ENCODE measurements around the gene ASTL.

Gene ASTL

DNA sequence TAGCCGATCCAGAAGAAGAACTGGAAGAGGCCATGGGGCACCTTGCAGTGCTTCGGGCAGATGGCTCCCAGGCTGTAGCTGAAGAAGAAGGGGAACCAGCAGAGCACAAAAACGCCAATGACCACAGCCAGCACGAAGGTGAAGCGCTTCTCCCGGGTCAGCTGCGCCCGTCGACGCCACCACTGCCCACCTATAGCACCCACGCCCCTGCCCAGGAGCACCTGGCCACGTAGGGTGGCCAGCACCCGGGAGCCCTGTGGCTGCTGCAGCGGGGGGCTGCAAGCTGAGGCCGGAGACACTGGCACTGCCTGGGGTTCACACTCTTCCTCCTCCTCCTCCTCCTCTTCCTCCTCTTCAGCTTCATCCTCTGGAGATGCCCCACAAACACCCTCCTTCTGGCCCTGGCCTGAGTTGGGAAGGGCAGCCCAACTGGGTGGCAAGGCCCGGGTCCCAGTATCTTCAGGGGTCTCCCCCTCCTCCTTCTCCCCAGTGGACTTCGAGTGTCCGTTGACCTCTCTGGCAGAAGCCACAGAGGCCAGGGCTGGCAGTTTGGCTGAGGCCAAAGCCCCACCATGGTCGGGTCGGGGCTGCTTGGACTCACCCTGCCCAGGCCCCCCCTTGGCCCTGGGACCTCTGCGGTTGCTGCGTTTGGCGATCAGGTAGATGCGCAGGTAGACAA lies 23.3 kb downstream of the ASTL start:
- H3K9ac ChIP-seq (ENCODE audit: low read depth, low read length) = no peak overlapping the region
- H3K9me3 ChIP-seq (ENCODE audit: control insufficient read depth, insufficient read depth, low read length) = no peaks in the 10 kb centered on the region
- no peaks in the 10 kb centered on the region for H3K36me3 ChIP-seq (ENCODE audit: control insufficient read depth, insufficient read depth, low read length)
- peaks cover 45% of the 10 kb centered on the region for H3K27me3 ChIP-seq (ENCODE audit: control insufficient read depth, insufficient read depth, low read length)
- peaks cover 2% of the 10 kb centered on the region; the same call in 1 of the 2 replicates for H3K4me1 ChIP-seq (ENCODE audit: control insufficient read depth, insufficient read depth, low read length)
- no peak overlapping the region for H3K4me3 ChIP-seq (ENCODE audit: low read depth, low read length)
- no peak overlapping the region for H3K27ac ChIP-seq (ENCODE audit: low read depth, low read length)

DNA sequence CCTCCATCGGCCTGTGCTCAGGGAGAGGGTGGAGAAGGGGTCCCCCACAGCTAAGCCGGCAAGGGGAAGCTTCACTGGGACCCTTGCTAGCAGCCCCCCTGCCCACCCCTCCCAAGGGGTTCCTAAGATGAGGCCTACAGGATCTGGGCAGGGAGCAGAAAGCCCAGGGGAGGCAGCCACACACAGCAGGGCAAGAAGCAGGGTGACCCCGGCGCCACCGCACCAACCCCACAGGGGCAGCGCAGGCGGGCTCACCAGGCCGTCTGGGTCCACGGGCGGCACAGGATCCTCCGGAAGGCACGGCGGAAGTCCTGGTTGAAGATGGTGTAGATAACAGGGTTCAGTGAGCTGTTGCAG lies 23.8 kb downstream of the ASTL start:
- no peaks in the 10 kb centered on the region for H3K9me3 ChIP-seq (ENCODE audit: control insufficient read depth, insufficient read depth, low read length)
- H3K27me3 ChIP-seq (ENCODE audit: control insufficient read depth, insufficient read depth, low read length) = peaks cover 44% of the 10 kb centered on the region
- H3K4me3 ChIP-seq (ENCODE audit: low read depth, low read length) = no peak overlapping the region
- H3K27ac ChIP-seq (ENCODE audit: low read depth, low read length) = no peak overlapping the region
- H3K36me3 ChIP-seq (ENCODE audit: control insufficient read depth, insufficient read depth, low read length) = no peaks in the 10 kb centered on the region
- H3K9ac ChIP-seq (ENCODE audit: low read depth, low read length) = no peak overlapping the region
- peaks cover 2% of the 10 kb centered on the region; the same call in 1 of the 2 replicates for H3K4me1 ChIP-seq (ENCODE audit: control insufficient read depth, insufficient read depth, low read length)

DNA sequence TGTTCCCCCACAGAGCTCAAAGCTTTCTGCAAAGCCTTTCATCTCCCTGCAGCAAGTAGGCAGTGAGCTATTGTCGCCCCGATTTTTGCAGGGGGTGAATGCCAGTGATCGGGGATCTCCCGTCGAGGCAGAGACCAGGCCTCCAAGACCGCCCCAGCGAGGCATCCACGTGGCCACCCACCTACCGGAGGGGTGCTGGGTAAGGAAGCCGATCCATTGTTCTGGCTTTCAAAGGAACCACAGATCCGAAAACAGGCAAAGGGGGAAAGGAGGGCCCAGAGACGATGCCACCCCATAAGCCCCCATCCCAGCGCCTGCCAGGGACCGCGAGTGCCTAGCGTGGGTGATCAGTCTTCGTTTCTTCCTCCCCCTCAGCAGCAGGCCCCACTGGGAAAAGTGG lies 24.4 kb downstream of the ASTL start:
- Histone ChIP-seq H3K27ac (ENCODE audit: low read depth, low read length) (no peak overlapping the region), H3K4me3 (ENCODE audit: low read depth, low read length) (no peak overlapping the region), H3K27me3 (ENCODE audit: control insufficient read depth, insufficient read depth, low read length) (peaks cover 39% of the 10 kb centered on the region)

DNA sequence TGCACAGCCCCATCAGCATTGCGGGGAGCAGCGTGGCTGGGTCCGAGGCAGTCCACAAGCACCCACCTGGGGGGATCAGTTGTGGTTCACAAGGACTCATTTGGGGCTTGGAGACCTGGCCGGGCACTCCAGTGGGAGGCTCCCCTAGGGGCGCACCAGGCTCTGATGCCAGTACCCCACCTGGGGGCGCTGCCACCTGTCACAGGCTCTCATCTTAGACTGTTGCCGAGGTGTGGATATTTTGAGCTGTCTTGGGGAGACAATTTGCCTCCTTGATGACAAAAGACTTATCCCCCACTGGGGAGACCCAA lies 25.0 kb downstream of the ASTL start:
- H3K4me3 ChIP-seq (ENCODE audit: low read depth, low read length) = no peak overlapping the region

More for the DNA sequence above, 24.4 kb downstream of the ASTL start:
- Histone ChIP-seq H3K9me3 (ENCODE audit: control insufficient read depth, insufficient read depth, low read length) (no peaks in the 10 kb centered on the region), H3K9ac (ENCODE audit: low read depth, low read length) (no peak overlapping the region), H3K36me3 (ENCODE audit: control insufficient read depth, insufficient read depth, low read length) (no peaks in the 10 kb centered on the region), H3K4me1 (ENCODE audit: control insufficient read depth, insufficient read depth, low read length) (peaks cover 8% of the 10 kb centered on the region)

DNA sequence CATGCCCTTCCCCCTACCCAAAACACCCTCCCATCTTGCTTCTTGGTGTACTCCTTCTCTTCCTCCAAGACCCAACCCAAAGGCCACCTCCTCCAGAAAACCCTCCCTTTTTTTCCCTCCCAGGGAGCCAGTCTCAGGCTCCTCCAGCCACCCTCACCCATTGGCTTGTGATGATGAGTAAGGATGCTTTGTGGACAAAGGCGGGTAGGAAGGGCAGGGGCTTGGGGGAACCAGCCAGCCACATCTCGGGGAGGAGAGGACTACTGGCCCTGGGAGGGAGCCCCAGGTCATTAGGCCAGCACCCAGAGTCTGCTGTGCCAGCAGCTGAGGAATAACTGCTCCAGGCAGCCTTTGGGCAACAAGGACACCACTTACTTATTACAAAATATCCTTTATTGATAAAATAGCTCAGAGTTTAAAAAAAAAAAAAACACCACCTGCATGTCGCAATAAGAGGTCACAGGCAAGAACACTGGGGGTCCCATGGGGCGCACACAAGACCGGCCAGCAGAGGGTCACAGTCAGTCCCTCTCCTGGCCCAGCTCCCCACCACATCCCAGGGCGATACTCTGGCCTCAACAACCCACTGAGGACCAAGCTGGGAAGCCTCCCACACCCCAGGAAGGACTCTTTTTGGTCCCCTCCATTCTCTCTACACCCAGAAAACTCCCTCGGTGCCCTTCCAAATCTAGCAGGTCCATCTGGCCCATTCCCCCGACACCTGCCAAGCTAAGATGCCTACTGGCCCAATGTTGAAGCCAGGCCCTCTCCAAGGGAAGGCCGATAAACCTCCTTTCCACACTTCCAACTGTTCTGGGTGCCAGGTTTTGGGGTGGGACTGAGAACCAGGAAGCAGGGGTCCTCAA lies 25.6 kb downstream of the ASTL start:
- Histone ChIP-seq H3K9ac (ENCODE audit: low read depth, low read length) (no peak overlapping the region), H3K27ac (ENCODE audit: low read depth, low read length) (no peak overlapping the region), H3K36me3 (ENCODE audit: control insufficient read depth, insufficient read depth, low read length) (no peaks in the 10 kb centered on the region), H3K4me3 (ENCODE audit: low read depth, low read length) (no peak overlapping the region), H3K27me3 (ENCODE audit: control insufficient read depth, insufficient read depth, low read length) (peaks cover 27% of the 10 kb centered on the region), H3K4me1 (ENCODE audit: control insufficient read depth, insufficient read depth, low read length) (peaks cover 18% of the 10 kb centered on the region), H3K9me3 (ENCODE audit: control insufficient read depth, insufficient read depth, low read length) (no peaks in the 10 kb centered on the region)

More for the DNA sequence above, 25.0 kb downstream of the ASTL start:
- Histone ChIP-seq H3K9ac (ENCODE audit: low read depth, low read length) (no peak overlapping the region), H3K27ac (ENCODE audit: low read depth, low read length) (no peak overlapping the region), H3K27me3 (ENCODE audit: control insufficient read depth, insufficient read depth, low read length) (peaks cover 33% of the 10 kb centered on the region), H3K36me3 (ENCODE audit: control insufficient read depth, insufficient read depth, low read length) (no peaks in the 10 kb centered on the region), H3K9me3 (ENCODE audit: control insufficient read depth, insufficient read depth, low read length) (no peaks in the 10 kb centered on the region), H3K4me1 (ENCODE audit: control insufficient read depth, insufficient read depth, low read length) (peaks cover 14% of the 10 kb centered on the region)

DNA sequence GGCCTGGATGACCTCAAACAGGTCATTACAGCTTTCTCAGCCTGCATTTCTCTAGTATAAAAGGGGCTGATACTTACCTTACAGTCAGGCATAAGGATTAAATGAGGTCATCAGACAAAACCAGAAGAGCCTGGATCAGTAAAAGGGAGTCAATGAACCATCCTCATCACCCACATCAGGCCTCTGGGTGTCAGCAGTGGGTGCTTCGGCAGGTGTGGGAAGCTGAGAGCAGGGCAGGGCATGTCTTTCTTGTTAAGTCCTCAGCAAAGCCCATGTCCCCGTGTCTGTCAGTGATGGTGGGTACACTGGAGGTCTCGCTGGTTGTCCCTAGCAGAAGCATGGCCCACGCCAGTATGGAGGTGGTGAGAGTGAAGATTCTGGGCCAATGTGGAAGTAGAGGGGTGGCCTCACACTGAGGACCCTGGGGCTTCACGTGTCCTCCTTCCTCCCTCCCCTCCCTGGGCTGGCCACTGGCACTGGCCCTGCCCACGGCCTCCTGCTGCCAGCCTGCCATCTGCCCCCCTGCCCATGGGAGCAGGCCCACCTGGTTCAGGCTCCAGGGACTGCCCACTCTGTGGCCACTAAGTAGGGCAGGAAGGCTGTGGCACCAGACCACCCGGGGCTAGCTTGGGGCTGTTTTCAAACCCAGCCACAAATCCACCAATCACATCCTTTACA lies 26.3 kb downstream of the ASTL start:
- Histone ChIP-seq H3K9ac (ENCODE audit: low read depth, low read length) (no peak overlapping the region), H3K36me3 (ENCODE audit: control insufficient read depth, insufficient read depth, low read length) (no peaks in the 10 kb centered on the region), H3K27me3 (ENCODE audit: control insufficient read depth, insufficient read depth, low read length) (peaks cover 20% of the 10 kb centered on the region), H3K27ac (ENCODE audit: low read depth, low read length) (no peak overlapping the region), H3K4me1 (ENCODE audit: control insufficient read depth, insufficient read depth, low read length) (peaks cover 16% of the 10 kb centered on the region), H3K9me3 (ENCODE audit: control insufficient read depth, insufficient read depth, low read length) (no peaks in the 10 kb centered on the region), H3K4me3 (ENCODE audit: low read depth, low read length) (no peak overlapping the region)

DNA sequence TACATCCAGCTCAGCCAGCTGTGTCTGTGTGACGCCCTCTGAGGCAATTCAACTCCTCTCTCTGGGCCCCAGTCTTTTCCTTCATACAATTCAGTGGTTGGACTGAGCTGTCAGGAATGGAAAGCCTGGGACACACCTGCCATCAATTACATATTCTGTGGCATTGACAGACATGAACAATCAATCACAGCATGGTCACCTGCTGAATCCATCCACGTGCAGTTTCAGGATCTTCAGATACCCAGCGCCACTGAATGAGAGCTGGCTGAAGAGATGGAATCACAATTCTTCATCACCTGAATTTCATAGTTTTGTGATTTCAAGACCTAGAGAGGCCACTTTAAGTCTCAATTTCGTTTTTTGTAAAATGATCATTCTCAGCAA lies 27.1 kb downstream of the ASTL start:
- Histone ChIP-seq H3K9ac (ENCODE audit: low read depth, low read length) (no peak overlapping the region), H3K4me3 (ENCODE audit: low read depth, low read length) (no peak overlapping the region), H3K27me3 (ENCODE audit: control insufficient read depth, insufficient read depth, low read length) (peaks cover 20% of the 10 kb centered on the region), H3K36me3 (ENCODE audit: control insufficient read depth, insufficient read depth, low read length) (no peaks in the 10 kb centered on the region), H3K27ac (ENCODE audit: low read depth, low read length) (no peak overlapping the region), H3K4me1 (ENCODE audit: control insufficient read depth, insufficient read depth, low read length) (peaks cover 16% of the 10 kb centered on the region), H3K9me3 (ENCODE audit: control insufficient read depth, insufficient read depth, low read length) (no peaks in the 10 kb centered on the region)

DNA sequence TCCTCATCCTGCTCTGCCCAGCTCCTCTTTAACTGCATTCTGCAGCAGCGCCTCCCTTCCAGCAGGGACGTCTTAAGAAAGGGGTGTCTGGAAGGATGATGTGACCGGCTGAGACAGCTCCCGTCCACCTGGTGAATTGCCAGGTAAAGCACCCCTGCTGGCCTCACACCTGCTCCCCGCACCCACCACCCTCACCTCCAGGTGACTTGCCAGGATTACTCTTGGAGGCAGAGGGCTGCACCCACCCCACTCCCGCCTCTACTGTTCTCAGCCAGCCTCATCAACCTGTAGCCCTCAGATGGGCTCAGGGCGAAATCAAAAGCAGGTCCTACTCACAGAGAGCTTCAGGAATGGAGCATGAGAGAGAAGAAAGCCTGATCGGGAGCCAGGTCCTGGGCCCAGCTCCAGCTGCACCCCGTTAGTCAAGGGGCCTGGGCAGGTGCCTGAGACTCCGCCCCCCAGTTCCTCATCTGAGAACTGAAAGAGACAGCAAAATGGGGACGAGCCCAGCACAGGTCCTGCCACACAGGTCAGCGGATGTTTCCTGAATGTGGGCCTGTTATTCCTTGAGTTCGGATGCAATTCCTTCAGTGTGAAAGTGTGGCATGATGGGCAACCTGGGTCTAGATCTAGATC lies 27.6 kb downstream of the ASTL start:
- no peak overlapping the region for H3K4me3 ChIP-seq (ENCODE audit: low read depth, low read length)
- H3K27ac ChIP-seq (ENCODE audit: low read depth, low read length) = no peak overlapping the region
- H3K9ac ChIP-seq (ENCODE audit: low read depth, low read length) = no peak overlapping the region
- H3K27me3 ChIP-seq (ENCODE audit: control insufficient read depth, insufficient read depth, low read length) = peaks cover 14% of the 10 kb centered on the region
- peaks cover 16% of the 10 kb centered on the region for H3K4me1 ChIP-seq (ENCODE audit: control insufficient read depth, insufficient read depth, low read length)
- no peaks in the 10 kb centered on the region for H3K9me3 ChIP-seq (ENCODE audit: control insufficient read depth, insufficient read depth, low read length)
- H3K36me3 ChIP-seq (ENCODE audit: control insufficient read depth, insufficient read depth, low read length) = no peaks in the 10 kb centered on the region

DNA sequence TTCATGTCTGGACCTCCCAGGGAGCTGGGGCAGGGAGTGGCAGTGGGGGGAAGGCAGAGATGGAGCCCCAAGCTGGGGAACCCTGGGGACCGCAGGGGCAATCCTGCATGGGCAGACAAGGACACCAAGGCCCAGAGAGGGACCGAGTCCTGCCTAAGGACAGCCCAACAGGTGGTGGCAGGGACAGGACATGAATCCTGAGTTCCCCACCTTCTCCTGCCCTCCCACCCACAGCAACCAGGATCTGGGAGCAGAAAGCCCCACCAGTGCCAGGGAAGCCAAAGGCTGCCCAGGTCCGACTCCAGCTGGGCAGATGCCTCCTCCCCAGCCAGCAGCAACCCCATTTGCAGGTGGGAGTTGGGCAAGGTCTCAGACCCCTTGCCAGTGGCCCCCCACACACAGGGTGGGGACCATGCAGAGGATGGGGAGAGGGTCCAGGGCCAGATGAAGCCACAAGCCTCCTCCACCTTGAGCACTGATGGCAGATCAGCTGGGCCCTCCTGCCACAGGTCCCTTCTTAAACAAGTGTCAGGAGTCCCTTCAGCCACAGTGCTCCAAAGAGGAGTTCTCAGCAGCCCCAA lies 28.3 kb downstream of the ASTL start:
- Histone ChIP-seq H3K36me3 (ENCODE audit: control insufficient read depth, insufficient read depth, low read length) (no peaks in the 10 kb centered on the region), H3K27ac (ENCODE audit: low read depth, low read length) (no peak overlapping the region), H3K9me3 (ENCODE audit: control insufficient read depth, insufficient read depth, low read length) (no peaks in the 10 kb centered on the region), H3K9ac (ENCODE audit: low read depth, low read length) (no peak overlapping the region), H3K4me3 (ENCODE audit: low read depth, low read length) (no peak overlapping the region), H3K27me3 (ENCODE audit: control insufficient read depth, insufficient read depth, low read length) (peaks cover 7% of the 10 kb centered on the region), H3K4me1 (ENCODE audit: control insufficient read depth, insufficient read depth, low read length) (peaks cover 16% of the 10 kb centered on the region)

DNA sequence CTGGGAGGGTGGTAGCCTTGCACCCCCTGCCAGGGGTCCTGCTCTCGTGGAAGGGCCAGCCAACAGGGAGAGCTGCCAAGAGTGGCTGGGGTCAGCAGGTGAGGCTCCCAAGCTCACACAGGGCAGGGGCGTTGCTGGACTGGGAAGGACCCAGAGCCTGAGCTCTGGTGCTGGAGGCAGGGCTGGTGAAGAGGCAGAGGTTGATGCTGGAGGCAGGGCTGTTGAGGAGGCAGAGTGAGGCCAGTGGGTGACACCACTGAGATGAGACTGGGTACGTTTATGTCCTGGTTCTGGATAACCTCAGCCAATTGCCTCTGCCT lies 29.0 kb downstream of the ASTL start:
- H3K4me3 ChIP-seq (ENCODE audit: low read depth, low read length) = no peak overlapping the region
- 0 out of 2 replicates have a peak, but pooled peaks cover under 1% of the 10 kb centered on the region for H3K27me3 ChIP-seq (ENCODE audit: control insufficient read depth, insufficient read depth, low read length)
- no peaks in the 10 kb centered on the region for H3K36me3 ChIP-seq (ENCODE audit: control insufficient read depth, insufficient read depth, low read length)
- no peak overlapping the region for H3K9ac ChIP-seq (ENCODE audit: low read depth, low read length)
- H3K9me3 ChIP-seq (ENCODE audit: control insufficient read depth, insufficient read depth, low read length) = no peaks in the 10 kb centered on the region
- no peak overlapping the region for H3K27ac ChIP-seq (ENCODE audit: low read depth, low read length)
- peaks cover 16% of the 10 kb centered on the region for H3K4me1 ChIP-seq (ENCODE audit: control insufficient read depth, insufficient read depth, low read length)
